Measurements from ENCODE around the gene RBM47.

DNA sequence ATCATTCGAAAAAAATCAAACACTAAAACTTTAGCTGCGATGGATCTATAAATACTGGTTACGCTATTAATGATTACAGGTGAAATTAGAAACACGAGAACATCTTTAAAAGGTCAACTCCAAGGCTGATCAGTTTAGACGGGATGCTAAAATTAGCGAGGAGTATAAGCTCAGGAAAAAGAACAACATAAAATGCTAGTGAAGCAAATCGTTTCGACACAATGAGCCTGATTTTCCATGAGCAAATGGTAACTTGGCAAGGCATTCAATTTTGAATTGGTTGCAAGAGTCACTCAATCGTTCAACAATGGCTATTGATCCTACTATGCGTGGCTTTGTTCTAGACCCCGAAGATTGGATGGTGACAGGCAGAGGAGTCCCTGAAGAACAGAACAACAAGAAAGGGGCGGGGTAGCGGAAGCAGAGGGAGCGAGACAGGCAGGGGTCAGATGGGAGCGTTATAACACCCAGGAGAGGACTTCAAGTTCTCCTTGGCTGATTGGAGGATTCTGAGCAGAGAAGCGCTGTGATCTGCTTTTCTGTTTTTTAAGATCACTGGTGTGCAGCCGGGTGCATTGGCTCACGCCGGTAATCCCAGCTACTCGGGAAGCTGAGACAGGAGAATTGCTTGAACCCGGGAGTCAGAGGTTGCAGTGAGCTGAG, 146.5 kb downstream of the RBM47 start:
- TF ChIP-seq, protein P1, sequence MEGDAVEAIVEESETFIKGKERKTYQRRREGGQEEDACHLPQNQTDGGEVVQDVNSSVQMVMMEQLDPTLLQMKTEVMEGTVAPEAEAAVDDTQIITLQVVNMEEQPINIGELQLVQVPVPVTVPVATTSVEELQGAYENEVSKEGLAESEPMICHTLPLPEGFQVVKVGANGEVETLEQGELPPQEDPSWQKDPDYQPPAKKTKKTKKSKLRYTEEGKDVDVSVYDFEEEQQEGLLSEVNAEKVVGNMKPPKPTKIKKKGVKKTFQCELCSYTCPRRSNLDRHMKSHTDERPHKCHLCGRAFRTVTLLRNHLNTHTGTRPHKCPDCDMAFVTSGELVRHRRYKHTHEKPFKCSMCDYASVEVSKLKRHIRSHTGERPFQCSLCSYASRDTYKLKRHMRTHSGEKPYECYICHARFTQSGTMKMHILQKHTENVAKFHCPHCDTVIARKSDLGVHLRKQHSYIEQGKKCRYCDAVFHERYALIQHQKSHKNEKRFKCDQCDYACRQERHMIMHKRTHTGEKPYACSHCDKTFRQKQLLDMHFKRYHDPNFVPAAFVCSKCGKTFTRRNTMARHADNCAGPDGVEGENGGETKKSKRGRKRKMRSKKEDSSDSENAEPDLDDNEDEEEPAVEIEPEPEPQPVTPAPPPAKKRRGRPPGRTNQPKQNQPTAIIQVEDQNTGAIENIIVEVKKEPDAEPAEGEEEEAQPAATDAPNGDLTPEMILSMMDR (IDR thresholded peaks at IDR 0.05): no peak
- TF ChIP-seq POLR2A (IDR thresholded peaks at IDR 0.05) (no peak), EP300 (IDR thresholded peaks at IDR 0.05) (no peak), POLR2AphosphoS5 (IDR thresholded peaks at IDR 0.05) (no peak)
